Cardiac septum (tissue), 1 donor: ENCODE measurements around the gene NOL4. TPM values are rescaled to one million over a fixed set of nuclear protein-coding genes. Genes with fewer than 3 reads are reported as not detected.

Source experiments
- DNase-seq: peaks from one replicate; pipeline ENCODE4 v3.0.0-alpha.2; 2020; ENCODE audit warnings: low spot score
- intact Hi-C: fragments of 100-400 bp; cut with DNase I; formaldehyde crosslinking; loops from one replicate; pipeline ENCODE4 v1.14.0; 2022
- total RNA-seq: library from RNA; stranded (reverse); fragmentation: NEBNext Ultra II Directional; extraction: Animal tissue kit (Norgen Biotek cat#: 25700); gene quantifications from one replicate; pipeline ENCODE4 v1.2.1, GENCODE V29; 2021
- donor health status: DM: no; HTN: no; CAD: no.

Gene NOL4
- total RNA-seq, 1 donor from 2014 or later: 0.67 TPM

- intact Hi-C loops: no loop called here
- DNase-seq: no peak
Observed at GRCh38 chr18:34207344-34207851, 17.3 kb downstream of the NOL4 start.

DNA sequence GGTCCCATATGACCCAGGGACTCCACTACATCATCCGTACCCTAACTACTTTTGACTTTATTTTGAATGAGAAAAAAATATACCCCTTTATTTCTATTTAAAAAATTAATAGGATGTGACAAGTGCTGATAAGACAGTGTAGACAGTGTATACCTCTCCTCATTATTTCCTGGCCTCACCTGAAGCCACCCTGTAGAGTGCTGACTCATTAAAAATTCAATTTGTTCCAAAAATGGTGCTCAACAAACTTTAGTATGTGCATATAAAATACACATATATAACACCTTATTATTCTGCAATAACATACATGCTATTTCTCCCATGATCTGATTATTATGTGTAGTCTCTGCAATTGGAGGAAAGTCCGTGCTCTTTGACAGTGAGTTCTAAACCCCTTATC is 20.8 kb downstream of the NOL4 start:
- no peak for DNase-seq
- intact Hi-C loops: no loop called here

DNA sequence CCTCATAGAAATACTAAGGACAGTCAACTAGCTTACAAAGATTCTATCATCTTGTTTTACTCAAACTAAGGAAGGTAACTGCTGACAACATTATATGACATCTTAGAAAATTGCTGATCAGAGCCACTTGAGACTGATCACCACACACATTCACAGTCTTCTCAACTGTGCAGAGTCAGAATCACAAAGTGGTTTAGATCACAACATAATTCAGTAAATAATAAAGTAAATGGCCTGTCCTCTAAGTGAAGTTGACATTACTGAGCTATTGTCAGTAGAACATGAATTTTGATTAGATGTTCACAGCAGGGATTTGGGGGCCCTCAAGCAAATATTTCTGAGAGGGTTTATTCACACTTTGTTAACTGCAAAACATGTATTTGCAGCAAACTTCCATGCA is 28.5 kb downstream of the NOL4 start:
- intact Hi-C loops: no loop called here
- DNase-seq: no peak

- intact Hi-C loops: no loop called here
- no peak for DNase-seq
Observed at GRCh38 chr18:34194239-34194638, 30.5 kb downstream of the NOL4 start.

DNA sequence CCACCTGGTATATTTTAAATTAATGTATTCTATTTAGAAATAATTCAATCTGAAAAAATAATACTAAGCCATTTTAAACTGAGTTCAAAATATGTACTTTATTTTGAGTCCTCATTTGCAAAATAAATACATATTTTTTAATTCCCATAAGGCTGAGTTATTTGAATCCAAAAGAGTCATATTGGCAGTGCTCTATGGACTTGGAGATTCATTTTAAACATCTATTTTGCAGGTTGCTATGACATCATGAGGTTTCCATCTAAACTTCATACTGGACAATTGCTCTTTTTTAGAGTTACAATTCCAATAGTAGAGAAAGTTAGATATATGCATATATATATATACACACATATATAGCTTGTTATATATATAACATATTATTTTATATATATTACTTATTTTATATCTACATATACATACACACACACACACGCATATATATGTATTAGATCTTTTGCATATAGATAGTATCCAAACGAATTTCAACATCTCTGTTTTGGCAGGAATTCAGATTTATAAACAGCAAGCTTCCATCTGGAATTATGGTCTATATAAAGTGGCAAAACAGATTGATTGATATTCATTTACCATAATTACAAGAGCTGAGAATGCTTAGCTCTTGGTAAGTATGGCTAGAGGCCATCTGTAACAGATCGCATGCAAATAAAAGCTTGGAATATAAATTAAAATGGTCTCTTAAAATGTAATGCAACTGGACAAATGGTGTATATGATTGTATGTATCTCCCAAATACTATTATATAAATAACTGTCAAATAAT is 34.9 kb downstream of the NOL4 start:
- no peak for DNase-seq
- intact Hi-C loops: no loop called here
